HG03571 (cell line): ENCODE data around the gene PDAP1.
"Not testable (repeated sequence)": the region's sequence is repeated elsewhere in the genome, so short reads cannot be mapped to it uniquely, and the experiment has no call there.

Experiments used
- ATAC-seq: cut with Tn5 transposase; IDR thresholded peaks from one replicate; pipeline ENCODE4 v1.9.1; 2021; ENCODE audit not compliant: unreplicated experiment

PDAP1 gene

GRCh38 chr7:99408379-99409191, at the start of gene PDAP1, which contains the start of gene BUD31:
Gene PDAP1 (minus strand): TSS chr7:99408597. CDS start chr7:99408548, 49 bp downstream.
Gene BUD31 (plus strand): TSS chr7:99408969. CDS start chr7:99411093, 2,124 bp downstream.
- ATAC-seq: peak; percentile 70

- ATAC-seq: no peak
These were observed 49.5 kb upstream of the PDAP1 start for GRCh38 chr7:99457650-99458493.

GRCh38 chr7:99457050-99457649, 48.8 kb upstream of the PDAP1 start:
- ATAC-seq: no peak

GRCh38 chr7:99456288-99456687, 47.9 kb upstream of the PDAP1 start:
- no peak for ATAC-seq

- no peak for ATAC-seq
These were observed 47.5 kb upstream of the PDAP1 start for GRCh38 chr7:99455874-99456273.

GRCh38 chr7:99453105-99453504, 44.7 kb upstream of the PDAP1 start:
- no peak for ATAC-seq

GRCh38 chr7:99452541-99452940, 44.1 kb upstream of the PDAP1 start:
- ATAC-seq: no peak

GRCh38 chr7:99451936-99452335, 43.5 kb upstream of the PDAP1 start:
- no peak for ATAC-seq

GRCh38 chr7:99449326-99449725, 40.9 kb upstream of the PDAP1 start:
- ATAC-seq: no peak

- no peak for ATAC-seq
These were observed 40.5 kb upstream of the PDAP1 start for GRCh38 chr7:99448855-99449254.

GRCh38 chr7:99447943-99448342, 39.5 kb upstream of the PDAP1 start:
- ATAC-seq: no peak

GRCh38 chr7:99446096-99446495, 37.7 kb upstream of the PDAP1 start:
- no peak for ATAC-seq

GRCh38 chr7:99440195-99440594, 31.8 kb upstream of the PDAP1 start:
- no peak for ATAC-seq

- ATAC-seq: peak; percentile 89
These were observed 30.4 kb upstream of the PDAP1 start, which contains the start of the genes CPSF4 and PTCD1 for GRCh38 chr7:99438573-99439480. Gene CPSF4 (plus strand): TSS chr7:99438943. CDS start chr7:99439083, 140 bp downstream. Gene PTCD1 (minus strand): TSS chr7:99438798. CDS start chr7:99435242, 3,556 bp downstream.

GRCh38 chr7:99437946-99438572, 29.7 kb upstream of the PDAP1 start:
- ATAC-seq: peak; percentile 4

GRCh38 chr7:99433158-99433557, 24.8 kb upstream of the PDAP1 start:
- ATAC-seq: no peak

GRCh38 chr7:99431756-99432540, 23.6 kb upstream of the PDAP1 start:
- not testable (repeated sequence) for ATAC-seq

- ATAC-seq: no peak
These were observed 21.4 kb upstream of the PDAP1 start for GRCh38 chr7:99429756-99430155.

- ATAC-seq: no peak
These were observed 20.7 kb upstream of the PDAP1 start for GRCh38 chr7:99428972-99429566.
